WTC11 (cell line): ENCODE measurements around the gene ACTRT2.

ENCODE experiments used
- ATF2 ChIP-seq: sonication (generic); formaldehyde crosslinking; IDR thresholded peaks from 2 replicates; pipeline ENCODE4 v1.8.1; 2022; ENCODE audit warnings: low read depth, missing genetic modification reagents, borderline replicate concordance
- CREB1 ChIP-seq: sonication (generic); formaldehyde crosslinking; IDR thresholded peaks from 2 replicates; pipeline ENCODE4 v1.8.0; 2023; ENCODE audit warnings: mild to moderate bottlenecking, missing genetic modification reagents
- CTCF ChIP-seq: fragments of 200-600 bp; IDR thresholded peaks from 2 replicates; pipeline ENCODE4 v1.8.0; 2022; ENCODE audit warnings: antibody characterized with exemption
- E2F1 ChIP-seq: sonication (generic); formaldehyde crosslinking; IDR thresholded peaks from 2 replicates; pipeline ENCODE4 v1.8.0; 2022; ENCODE audit warnings: mild to moderate bottlenecking, missing genetic modification reagents
- E2F5 ChIP-seq: sonication (generic); formaldehyde crosslinking; IDR thresholded peaks from 2 replicates; pipeline ENCODE4 v1.8.1; 2022; ENCODE audit warnings: mild to moderate bottlenecking, moderate library complexity, missing genetic modification reagents
- ETV6 ChIP-seq: sonication (generic); formaldehyde crosslinking; IDR thresholded peaks from 2 replicates; pipeline ENCODE4 v1.8.1; 2022; ENCODE audit warnings: mild to moderate bottlenecking, missing genetic modification reagents
- FOXJ3 ChIP-seq: sonication (generic); formaldehyde crosslinking; IDR thresholded peaks from 2 replicates; pipeline ENCODE4 v1.9.0; 2021; ENCODE audit warnings: missing genetic modification reagents, mild to moderate bottlenecking, borderline replicate concordance
- HMGXB4 ChIP-seq: sonication (generic); formaldehyde crosslinking; IDR thresholded peaks from 2 replicates; pipeline ENCODE4 v1.8.1; 2023; ENCODE audit warnings: mild to moderate bottlenecking, moderate library complexity, missing genetic modification reagents
- KAT7 ChIP-seq: sonication (generic); formaldehyde crosslinking; IDR thresholded peaks from 2 replicates; pipeline ENCODE4 v1.8.1; 2023; ENCODE audit warnings: missing genetic modification reagents, mild to moderate bottlenecking, borderline replicate concordance
- PRDM15 ChIP-seq: sonication (generic); formaldehyde crosslinking; IDR thresholded peaks from 2 replicates; pipeline ENCODE4 v1.8.0; 2022; ENCODE audit warnings: missing genetic modification reagents
- SOX15 ChIP-seq: fragments of 250-450 bp; sonication (Bioruptor Pico); IDR thresholded peaks from 2 replicates; pipeline ENCODE4 v1.9.0; 2021; ENCODE audit warnings: mild to moderate bottlenecking
- SP1 ChIP-seq: sonication (generic); formaldehyde crosslinking; conservative IDR thresholded peaks from 2 replicates; pipeline ENCODE4 v1.8.1; 2022; ENCODE audit warnings: missing genetic modification reagents
- ZNF121 ChIP-seq: sonication (generic); formaldehyde crosslinking; IDR thresholded peaks from 2 replicates; pipeline ENCODE4 v1.8.0; 2023; ENCODE audit warnings: missing genetic modification reagents

- TF ChIP-seq ETV6 (CRISPR knock-in tag) = no peak
- no peak for TF ChIP-seq E2F1 (CRISPR knock-in tag)
- TF ChIP-seq CREB1 (CRISPR knock-in tag) = no peak
- TF ChIP-seq SP1 (CRISPR knock-in tag) = no peak
- no peak for TF ChIP-seq KAT7
- TF ChIP-seq E2F5 = no peak
- TF ChIP-seq CTCF = no peak
- no peak for TF ChIP-seq HMGXB4 (CRISPR knock-in tag)
- TF ChIP-seq SOX15 (CRISPR knock-in tag) = no peak
- no peak for TF ChIP-seq ZNF121
- no peak for TF ChIP-seq FOXJ3 (CRISPR knock-in tag)
- TF ChIP-seq ATF2 (CRISPR knock-in tag) = no peak
- TF ChIP-seq PRDM15 (CRISPR knock-in tag) = no peak
Measured at GRCh38 chr1:2984399-2985061, 36.7 kb upstream of the ACTRT2 start.
